ENCODE data around the gene DOHH. TPM values are rescaled to one million over a fixed set of nuclear protein-coding genes. Genes with fewer than 3 reads are reported as not detected.

DOHH gene
- total and polyA plus RNA-seq, 4 donors, result 1.4 to 12.0 (median 9.2) TPM

DNA sequence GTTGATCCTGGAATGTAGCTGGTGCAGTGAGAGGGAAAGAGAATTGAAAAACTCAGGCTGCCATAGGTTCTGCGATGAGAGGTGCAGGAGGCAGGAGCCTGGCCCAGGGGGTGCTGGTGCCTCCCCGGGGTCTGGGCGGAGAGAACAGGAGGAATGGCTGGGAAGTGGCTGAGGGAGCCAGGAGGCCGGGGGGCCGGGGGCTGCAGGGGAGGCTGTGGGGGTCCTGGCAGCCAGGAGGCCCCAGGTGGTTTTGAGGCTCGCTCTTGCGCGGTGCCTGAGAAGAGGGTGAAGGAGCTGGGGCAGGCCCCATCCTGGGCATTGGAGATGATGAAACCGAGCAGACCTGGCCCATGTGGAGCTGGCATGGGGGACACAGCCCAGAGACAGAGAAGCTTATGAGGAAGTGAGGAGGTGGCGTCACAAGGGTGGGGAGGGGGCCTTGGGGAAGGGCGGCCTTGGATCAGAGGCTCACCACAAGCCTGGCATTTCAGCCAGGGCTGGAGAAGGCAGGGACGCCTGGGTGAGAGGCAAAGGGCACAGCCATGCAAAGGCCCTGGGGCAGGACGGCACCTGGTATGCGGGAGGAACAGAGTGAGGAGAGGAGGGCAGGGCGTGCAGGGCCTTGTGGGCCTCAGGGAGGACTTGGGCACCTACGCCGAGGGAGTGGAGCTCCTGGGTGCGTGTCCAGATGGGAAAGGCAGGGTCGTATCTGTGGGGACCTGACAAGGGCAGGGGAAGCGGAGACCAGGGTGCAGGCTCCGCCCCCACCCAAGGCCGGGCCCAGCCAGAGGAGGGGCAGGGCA, 37.2 kb upstream of the DOHH start:
- no peak overlapping the region for H3K9ac ChIP-seq (ENCODE audit: low read depth in 1 of 2, low read length in 2 of 2)
- no peak overlapping the region for H3K27ac ChIP-seq (ENCODE audit: low read depth in 1 of 2, low read length in 2 of 2)
- 88% methylated on average over 22 of the region's 22 CpGs for WGBS
- peaks cover 4 to 42% (median 14%) of the 10 kb centered on the region in 4 donors for H3K36me3 ChIP-seq (ENCODE audit: control insufficient read depth in 4 of 4, insufficient read depth in 3 of 4, low read depth in 1 of 4, low read length in 3 of 4)
- no peak for DNase-seq (ENCODE audit: low spot score)
- no peaks in the 10 kb centered on the region for H3K4me1 ChIP-seq (ENCODE audit: control insufficient read depth in 4 of 4, insufficient read depth in 4 of 4, low read length in 3 of 4)
- no peak for TF ChIP-seq TAF1 (conservative IDR thresholded peaks at IDR 0.05)
- TF ChIP-seq, protein P1, sequence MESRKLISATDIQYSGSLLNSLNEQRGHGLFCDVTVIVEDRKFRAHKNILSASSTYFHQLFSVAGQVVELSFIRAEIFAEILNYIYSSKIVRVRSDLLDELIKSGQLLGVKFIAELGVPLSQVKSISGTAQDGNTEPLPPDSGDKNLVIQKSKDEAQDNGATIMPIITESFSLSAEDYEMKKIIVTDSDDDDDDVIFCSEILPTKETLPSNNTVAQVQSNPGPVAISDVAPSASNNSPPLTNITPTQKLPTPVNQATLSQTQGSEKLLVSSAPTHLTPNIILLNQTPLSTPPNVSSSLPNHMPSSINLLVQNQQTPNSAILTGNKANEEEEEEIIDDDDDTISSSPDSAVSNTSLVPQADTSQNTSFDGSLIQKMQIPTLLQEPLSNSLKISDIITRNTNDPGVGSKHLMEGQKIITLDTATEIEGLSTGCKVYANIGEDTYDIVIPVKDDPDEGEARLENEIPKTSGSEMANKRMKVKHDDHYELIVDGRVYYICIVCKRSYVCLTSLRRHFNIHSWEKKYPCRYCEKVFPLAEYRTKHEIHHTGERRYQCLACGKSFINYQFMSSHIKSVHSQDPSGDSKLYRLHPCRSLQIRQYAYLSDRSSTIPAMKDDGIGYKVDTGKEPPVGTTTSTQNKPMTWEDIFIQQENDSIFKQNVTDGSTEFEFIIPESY (IDR thresholded peaks at IDR 0.05), result no peak
- TF ChIP-seq HNF4G (IDR thresholded peaks at IDR 0.05), result no peak
- TF ChIP-seq, protein P2, sequence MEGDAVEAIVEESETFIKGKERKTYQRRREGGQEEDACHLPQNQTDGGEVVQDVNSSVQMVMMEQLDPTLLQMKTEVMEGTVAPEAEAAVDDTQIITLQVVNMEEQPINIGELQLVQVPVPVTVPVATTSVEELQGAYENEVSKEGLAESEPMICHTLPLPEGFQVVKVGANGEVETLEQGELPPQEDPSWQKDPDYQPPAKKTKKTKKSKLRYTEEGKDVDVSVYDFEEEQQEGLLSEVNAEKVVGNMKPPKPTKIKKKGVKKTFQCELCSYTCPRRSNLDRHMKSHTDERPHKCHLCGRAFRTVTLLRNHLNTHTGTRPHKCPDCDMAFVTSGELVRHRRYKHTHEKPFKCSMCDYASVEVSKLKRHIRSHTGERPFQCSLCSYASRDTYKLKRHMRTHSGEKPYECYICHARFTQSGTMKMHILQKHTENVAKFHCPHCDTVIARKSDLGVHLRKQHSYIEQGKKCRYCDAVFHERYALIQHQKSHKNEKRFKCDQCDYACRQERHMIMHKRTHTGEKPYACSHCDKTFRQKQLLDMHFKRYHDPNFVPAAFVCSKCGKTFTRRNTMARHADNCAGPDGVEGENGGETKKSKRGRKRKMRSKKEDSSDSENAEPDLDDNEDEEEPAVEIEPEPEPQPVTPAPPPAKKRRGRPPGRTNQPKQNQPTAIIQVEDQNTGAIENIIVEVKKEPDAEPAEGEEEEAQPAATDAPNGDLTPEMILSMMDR (IDR thresholded peaks at IDR 0.05; ENCODE audit: low read depth, low read length, missing input control), result no peak
- TF ChIP-seq, protein P3, sequence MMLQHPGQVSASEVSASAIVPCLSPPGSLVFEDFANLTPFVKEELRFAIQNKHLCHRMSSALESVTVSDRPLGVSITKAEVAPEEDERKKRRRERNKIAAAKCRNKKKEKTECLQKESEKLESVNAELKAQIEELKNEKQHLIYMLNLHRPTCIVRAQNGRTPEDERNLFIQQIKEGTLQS (IDR thresholded peaks at IDR 0.05), result no peak
- no peak for TF ChIP-seq RAD21 (IDR thresholded peaks at IDR 0.05)
- TF ChIP-seq SP1 (IDR thresholded peaks at IDR 0.05), result no peak
- TF ChIP-seq NR2F2 (IDR thresholded peaks at IDR 0.05), result no peak
- no peak overlapping the region for H3K4me3 ChIP-seq (ENCODE audit: low read depth in 1 of 3, low read length in 3 of 3)
- H3K27me3 ChIP-seq (ENCODE audit: control insufficient read depth in 4 of 4, insufficient read depth in 4 of 4, low read length in 3 of 4), result no peaks in the 10 kb centered on the region
- no peaks in the 10 kb centered on the region for H3K9me3 ChIP-seq (ENCODE audit: control insufficient read depth in 4 of 4, low read length in 3 of 4)

DNA sequence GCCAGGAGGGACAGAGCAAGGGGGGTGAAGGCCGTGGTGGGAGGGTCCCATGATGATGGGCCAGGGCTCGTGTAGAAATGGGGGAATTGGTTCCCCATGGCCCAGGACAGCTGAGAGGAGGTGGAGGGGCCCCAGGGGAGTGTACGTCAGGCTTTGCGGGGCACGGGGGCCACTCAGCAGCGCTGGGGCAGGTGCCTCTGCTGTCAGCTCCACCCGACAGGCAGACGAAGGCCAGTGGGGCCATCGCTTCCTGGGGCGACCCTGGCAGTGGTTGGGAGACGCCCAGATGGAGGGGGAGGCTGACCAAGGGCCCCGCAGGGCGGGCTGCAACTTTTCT, 36.6 kb upstream of the DOHH start:
- Histone ChIP-seq H3K4me3 (ENCODE audit: low read depth in 1 of 3, low read length in 3 of 3) (no peak overlapping the region), H3K9ac (ENCODE audit: low read depth in 1 of 2, low read length in 2 of 2) (no peak overlapping the region), H3K36me3 (ENCODE audit: control insufficient read depth in 4 of 4, insufficient read depth in 3 of 4, low read depth in 1 of 4, low read length in 3 of 4) (peaks cover 4 to 47% (median 18%) of the 10 kb centered on the region in 4 donors), H3K27ac (ENCODE audit: low read depth in 1 of 2, low read length in 2 of 2) (no peak overlapping the region), H3K4me1 (ENCODE audit: control insufficient read depth in 4 of 4, insufficient read depth in 4 of 4, low read length in 3 of 4) (no peaks in the 10 kb centered on the region), H3K9me3 (ENCODE audit: control insufficient read depth in 4 of 4, low read length in 3 of 4) (no peaks in the 10 kb centered on the region), H3K27me3 (ENCODE audit: control insufficient read depth in 4 of 4, insufficient read depth in 4 of 4, low read length in 3 of 4) (no peaks in the 10 kb centered on the region)
- no peak for DNase-seq (ENCODE audit: low spot score)
- no peak for TF ChIP-seq HNF4A (conservative IDR thresholded peaks at IDR 0.05)
- TF ChIP-seq, protein P2 (IDR thresholded peaks at IDR 0.05; ENCODE audit: low read depth, low read length, missing input control), result no peak
- TF ChIP-seq, protein P3 (IDR thresholded peaks at IDR 0.05), result no peak
- no peak for TF ChIP-seq JUND (IDR thresholded peaks at IDR 0.05)
- TF ChIP-seq FOXA2 (IDR thresholded peaks at IDR 0.05), result no peak
- TF ChIP-seq YY1 (IDR thresholded peaks at IDR 0.05), result no peak
- TF ChIP-seq RXRA (IDR thresholded peaks at IDR 0.05), result no peak
- no peak for TF ChIP-seq TAF1 (conservative IDR thresholded peaks at IDR 0.05)
- no peak for TF ChIP-seq FOXA1 (IDR thresholded peaks at IDR 0.05)
- TF ChIP-seq, protein P4, sequence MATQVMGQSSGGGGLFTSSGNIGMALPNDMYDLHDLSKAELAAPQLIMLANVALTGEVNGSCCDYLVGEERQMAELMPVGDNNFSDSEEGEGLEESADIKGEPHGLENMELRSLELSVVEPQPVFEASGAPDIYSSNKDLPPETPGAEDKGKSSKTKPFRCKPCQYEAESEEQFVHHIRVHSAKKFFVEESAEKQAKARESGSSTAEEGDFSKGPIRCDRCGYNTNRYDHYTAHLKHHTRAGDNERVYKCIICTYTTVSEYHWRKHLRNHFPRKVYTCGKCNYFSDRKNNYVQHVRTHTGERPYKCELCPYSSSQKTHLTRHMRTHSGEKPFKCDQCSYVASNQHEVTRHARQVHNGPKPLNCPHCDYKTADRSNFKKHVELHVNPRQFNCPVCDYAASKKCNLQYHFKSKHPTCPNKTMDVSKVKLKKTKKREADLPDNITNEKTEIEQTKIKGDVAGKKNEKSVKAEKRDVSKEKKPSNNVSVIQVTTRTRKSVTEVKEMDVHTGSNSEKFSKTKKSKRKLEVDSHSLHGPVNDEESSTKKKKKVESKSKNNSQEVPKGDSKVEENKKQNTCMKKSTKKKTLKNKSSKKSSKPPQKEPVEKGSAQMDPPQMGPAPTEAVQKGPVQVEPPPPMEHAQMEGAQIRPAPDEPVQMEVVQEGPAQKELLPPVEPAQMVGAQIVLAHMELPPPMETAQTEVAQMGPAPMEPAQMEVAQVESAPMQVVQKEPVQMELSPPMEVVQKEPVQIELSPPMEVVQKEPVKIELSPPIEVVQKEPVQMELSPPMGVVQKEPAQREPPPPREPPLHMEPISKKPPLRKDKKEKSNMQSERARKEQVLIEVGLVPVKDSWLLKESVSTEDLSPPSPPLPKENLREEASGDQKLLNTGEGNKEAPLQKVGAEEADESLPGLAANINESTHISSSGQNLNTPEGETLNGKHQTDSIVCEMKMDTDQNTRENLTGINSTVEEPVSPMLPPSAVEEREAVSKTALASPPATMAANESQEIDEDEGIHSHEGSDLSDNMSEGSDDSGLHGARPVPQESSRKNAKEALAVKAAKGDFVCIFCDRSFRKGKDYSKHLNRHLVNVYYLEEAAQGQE (IDR thresholded peaks at IDR 0.05), result no peak
- no peak for TF ChIP-seq EGR1 (IDR thresholded peaks at IDR 0.05; ENCODE audit: low read depth in 2 of 2)
- no peak for TF ChIP-seq HNF4G (IDR thresholded peaks at IDR 0.05)
- TF ChIP-seq, protein P5, sequence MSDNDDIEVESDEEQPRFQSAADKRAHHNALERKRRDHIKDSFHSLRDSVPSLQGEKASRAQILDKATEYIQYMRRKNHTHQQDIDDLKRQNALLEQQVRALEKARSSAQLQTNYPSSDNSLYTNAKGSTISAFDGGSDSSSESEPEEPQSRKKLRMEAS (IDR thresholded peaks at IDR 0.05), result no peak
- no peak for TF ChIP-seq SP1 (IDR thresholded peaks at IDR 0.05)
- TF ChIP-seq, protein P1 (IDR thresholded peaks at IDR 0.05), result no peak
- no peak for TF ChIP-seq GABPA (IDR thresholded peaks at IDR 0.05 in 1 of 2, conservative IDR thresholded peaks at IDR 0.05 in 1 of 2)
- TF ChIP-seq RAD21 (IDR thresholded peaks at IDR 0.05), result no peak
- no peak for TF ChIP-seq NR2F2 (IDR thresholded peaks at IDR 0.05)
- 90% methylated on average over 13 of the region's 13 CpGs for WGBS

All from liver (tissue), 9 donors.